ENCODE results near the gene MATR3.

Gene MATR3

GRCh38 chr5:139378941-139379361 is 85.4 kb downstream of the MATR3 start:
- Histone ChIP-seq H3K4me1 (ENCODE audit: insufficient read depth, low read length) (no peaks in the 10 kb centered on the region), H3K36me3 (ENCODE audit: insufficient read depth, low read length) (peaks cover 9% of the 10 kb centered on the region), H3K27me3 (ENCODE audit: insufficient read depth, low read length) (peaks cover under 1% of the 10 kb centered on the region), H2AFZ (ENCODE audit: low read depth, low read length) (no peak overlapping the region), H3K4me3 (ENCODE audit: low read length) (no peak overlapping the region), H3K9me3 (ENCODE audit: low read length) (no peaks in the 10 kb centered on the region)

- Histone ChIP-seq H2AFZ (ENCODE audit: low read depth, low read length) (no peak overlapping the region), H3K36me3 (ENCODE audit: insufficient read depth, low read length) (peaks cover 3% of the 10 kb centered on the region), H3K4me1 (ENCODE audit: insufficient read depth, low read length) (no peaks in the 10 kb centered on the region), H3K27me3 (ENCODE audit: insufficient read depth, low read length) (peaks cover 3% of the 10 kb centered on the region), H3K4me3 (ENCODE audit: low read length) (no peak overlapping the region), H3K9me3 (ENCODE audit: low read length) (no peaks in the 10 kb centered on the region)
Measured at GRCh38 chr5:139379626-139380449, 86.3 kb downstream of the MATR3 start.

Measured in neuron (in vitro differentiated cells).